HepG2 (cell line): ENCODE measurements around the gene UACA. TPM values are rescaled to one million over a fixed set of nuclear protein-coding genes. Genes with fewer than 3 reads are reported as not detected.
A peak's percentile ranks its signal among the peaks of the same experiment; 100 is the strongest.

Experiments
- ATF6 ChIP-seq: sonication (generic); formaldehyde crosslinking; conservative IDR thresholded peaks from 2 replicates; pipeline ENCODE4 v1.4.0; 2020; ENCODE audit warnings: missing genetic modification reagents
- CC2D1A ChIP-seq: sonication (generic); formaldehyde crosslinking; IDR thresholded peaks from 2 replicates; pipeline ENCODE4 v1.8.1; 2023; ENCODE audit warnings: mild to moderate bottlenecking, missing genetic modification reagents
- EED ChIP-seq: sonication (generic); formaldehyde crosslinking; IDR thresholded peaks from 2 replicates; pipeline ENCODE4 v1.5.0; 2020; ENCODE audit warnings: mild to moderate bottlenecking, missing genetic modification reagents
- EP300 ChIP-seq, 3 experiments: sonication (generic) in 1 of 3; formaldehyde crosslinking in 1 of 3; IDR thresholded peaks; 2 replicates each; pipeline versions ENCODE4 v1.5.1 to v1.6.1; 2011 to 2020; ENCODE audit warnings: low read depth in 2 of 3, low read length in 2 of 3, borderline replicate concordance in 1 of 3, improper control_type of control experiment in 1 of 3, mild to moderate bottlenecking in 1 of 3, missing genetic modification reagents in 1 of 3, moderate library complexity in 1 of 3
- ETV5 ChIP-seq: IDR thresholded peaks from 2 replicates; pipeline ENCODE4 v1.6.1; 2018; ENCODE audit warnings: missing biosample characterization, missing genetic modification reagents, inconsistent platforms, borderline replicate concordance
- FOSL1 ChIP-seq: sonication (generic); formaldehyde crosslinking; IDR thresholded peaks from 2 replicates; pipeline ENCODE4 v1.9.0; 2021; ENCODE audit warnings: missing genetic modification reagents, borderline replicate concordance
- FOXA3 ChIP-seq: IDR thresholded peaks from 2 replicates; pipeline ENCODE4 v1.6.1; 2016; ENCODE audit warnings: missing genetic modification reagents, missing compliant biosample characterization
- GTF3A ChIP-seq: sonication (generic); formaldehyde crosslinking; conservative IDR thresholded peaks from 2 replicates; pipeline ENCODE4 v1.4.0; 2020; ENCODE audit warnings: mild to moderate bottlenecking, missing genetic modification reagents
- JUND ChIP-seq: sonication (generic); formaldehyde crosslinking; IDR thresholded peaks from 2 replicates; pipeline ENCODE4 v1.8.0; 2022; ENCODE audit warnings: mild to moderate bottlenecking, missing genetic modification reagents
- KAT7 ChIP-seq: IDR thresholded peaks from 2 replicates; pipeline ENCODE4 v1.6.1; 2018; ENCODE audit warnings: borderline replicate concordance, missing compliant biosample characterization
- KDM2A ChIP-seq: sonication (generic); formaldehyde crosslinking; IDR thresholded peaks from 2 replicates; pipeline ENCODE4 v1.4.0; 2020; ENCODE audit warnings: low read depth, missing genetic modification reagents, borderline replicate concordance
- KLF13 ChIP-seq: sonication (generic); formaldehyde crosslinking; IDR thresholded peaks from 2 replicates; pipeline ENCODE4 v1.4.0; 2020; ENCODE audit warnings: mild to moderate bottlenecking, missing genetic modification reagents
- MAX ChIP-seq: IDR thresholded peaks from 2 replicates; pipeline ENCODE4 v1.6.1; 2012; ENCODE audit warnings: inconsistent platforms
- MEF2D ChIP-seq: sonication (generic); formaldehyde crosslinking; IDR thresholded peaks from 2 replicates; pipeline ENCODE4 v1.5.1; 2020; ENCODE audit warnings: mild to moderate bottlenecking, missing genetic modification reagents
- NFRKB ChIP-seq: fragments of 450-650 bp; IDR thresholded peaks from 2 replicates; pipeline ENCODE4 v1.6.1; 2017
- PAF1 ChIP-seq: IDR thresholded peaks from 2 replicates; pipeline ENCODE4 v1.6.1; 2016; ENCODE audit warnings: missing genetic modification reagents, missing compliant biosample characterization
- POLR2A ChIP-seq, 2 experiments: IDR thresholded peaks; 2 replicates each; pipeline ENCODE4 v1.6.1; 2011; ENCODE audit warnings: low read depth in 2 of 2, low read length in 2 of 2, mild to moderate bottlenecking in 1 of 2, moderate library complexity in 1 of 2; ENCODE audit not compliant: insufficient read depth in 1 of 2
- ZFP82 ChIP-seq: sonication (generic); formaldehyde crosslinking; IDR thresholded peaks from 2 replicates; pipeline ENCODE4 v1.5.1; 2020; ENCODE audit warnings: mild to moderate bottlenecking, missing genetic modification reagents, borderline replicate concordance
- ZMYM2 ChIP-seq: sonication (generic); formaldehyde crosslinking; IDR thresholded peaks from 2 replicates; pipeline ENCODE4 v1.8.0; 2022; ENCODE audit warnings: mild to moderate bottlenecking, missing genetic modification reagents
- ZNF12 ChIP-seq: sonication (generic); formaldehyde crosslinking; IDR thresholded peaks from 2 replicates; pipeline ENCODE4 v1.5.0; 2020; ENCODE audit warnings: missing genetic modification reagents
- ZNF143 ChIP-seq: sonication (generic); formaldehyde crosslinking; IDR thresholded peaks from 2 replicates; pipeline ENCODE4 v1.4.0; 2020; ENCODE audit warnings: missing genetic modification reagents
- ZNF224 ChIP-seq: sonication (generic); formaldehyde crosslinking; IDR thresholded peaks from 2 replicates; pipeline ENCODE4 v1.5.0; 2020; ENCODE audit warnings: mild to moderate bottlenecking, missing genetic modification reagents
- ZNF496 ChIP-seq: sonication (generic); formaldehyde crosslinking; IDR thresholded peaks from 2 replicates; pipeline ENCODE4 v1.8.1; 2023; ENCODE audit warnings: mild to moderate bottlenecking, moderate library complexity, missing genetic modification reagents; ENCODE audit not compliant: insufficient replicate concordance
- ZNF556 ChIP-seq: sonication (generic); formaldehyde crosslinking; IDR thresholded peaks from 2 replicates; pipeline ENCODE4 v1.4.0; 2020; ENCODE audit warnings: mild to moderate bottlenecking, missing genetic modification reagents, borderline replicate concordance
- ZNF841 ChIP-seq: sonication (generic); formaldehyde crosslinking; IDR thresholded peaks from 2 replicates; pipeline ENCODE4 v1.8.1; 2023; ENCODE audit warnings: missing genetic modification reagents, borderline replicate concordance
- polyA plus RNA-seq, 8 experiments: library from polyadenylated mRNA; depleted of rRNA in 3 of 8; stranded (reverse) in 7 of 8; unstranded in 1 of 8; fragments of >200 nt; fragmentation: Illumina TruSeq in 4 of 8; extraction: Trizol in 4 of 8; gene quantifications; 2 replicates each; pipeline versions ENCODE4 v1.2.1 to v1.2.3, GENCODE V29; 2011 to 2016; ENCODE audit warnings: low read depth in 4 of 8, missing spikeins in 1 of 8, mixed read lengths in 1 of 8; ENCODE audit not compliant: insufficient read depth in 1 of 8
- total RNA-seq, 5 experiments: library from RNA; depleted of rRNA; stranded (reverse); fragments of >200 nt; fragmentation: Illumina TruSeq; extraction: Trizol; gene quantifications; 2 replicates each; pipeline ENCODE4 v1.2.3, GENCODE V29; 2016; ENCODE audit warnings: low read depth in 1 of 5
- TF ChIP-seq, protein P1 (sequence below): sonication (generic); formaldehyde crosslinking; conservative IDR thresholded peaks from 2 replicates; pipeline ENCODE4 v1.8.0; 2022; ENCODE audit warnings: mild to moderate bottlenecking, moderate library complexity, missing genetic modification reagents
- TF ChIP-seq, protein P2 (sequence below): sonication (generic); formaldehyde crosslinking; IDR thresholded peaks from 2 replicates; pipeline ENCODE4 v1.4.0; 2020; ENCODE audit warnings: mild to moderate bottlenecking, low read depth, missing genetic modification reagents

Gene UACA
- total and polyA plus RNA-seq, 2 of the 13 experiments (the other 11 are each of a cell fraction or from before 2014, with no cell fraction given), result 17.8 to 39.2 TPM

DNA sequence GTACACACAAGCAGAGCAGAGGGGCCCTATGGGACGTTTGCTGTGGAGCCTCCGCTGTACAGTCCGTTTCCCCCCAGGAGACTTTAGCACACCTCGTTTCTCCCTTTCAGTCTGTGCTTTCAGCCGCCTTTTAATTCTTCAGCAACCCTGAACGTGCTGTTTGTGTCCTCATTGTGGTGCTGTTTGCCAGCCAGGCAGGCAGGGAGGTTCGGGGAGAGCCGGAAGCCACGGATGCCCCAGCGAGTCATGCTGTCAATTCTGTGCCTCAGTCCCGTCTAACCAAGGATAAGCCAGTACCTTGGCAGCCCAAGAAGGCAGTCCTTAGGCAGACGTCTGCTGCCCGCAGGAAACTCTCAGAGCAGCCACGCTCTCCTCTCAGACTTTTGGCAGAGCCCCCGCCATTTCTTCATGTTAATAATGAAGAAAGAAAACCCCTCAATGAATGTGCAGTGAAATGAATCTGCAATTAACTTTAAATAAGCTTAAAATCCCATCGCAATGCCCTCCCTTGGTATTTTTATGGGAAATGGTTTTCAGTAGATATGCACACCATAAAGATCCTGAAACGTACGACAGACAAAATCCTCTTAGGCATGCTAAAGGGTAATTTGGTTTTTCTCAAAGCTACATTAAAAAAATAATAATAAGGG, 158.6 kb downstream of the UACA start (continued):
- TF ChIP-seq KLF13 (CRISPR knock-in tag) (no peak), ATF6 (no peak), ZNF556 (CRISPR knock-in tag) (no peak), KDM2A (CRISPR knock-in tag) (no peak), PAF1 (CRISPR knock-in tag) (no peak), KAT7 (CRISPR knock-in tag) (no peak), ETV5 (CRISPR knock-in tag) (peak; percentile 60; the same call in 1 of the 2 replicates), ZNF12 (no peak), CC2D1A (CRISPR knock-in tag) (no peak), ZNF841 (no peak), ZNF224 (no peak), EED (CRISPR knock-in tag) (no peak), FOXA3 (CRISPR knock-in tag) (no peak), ZMYM2 (no peak), GTF3A (CRISPR knock-in tag) (no peak), EP300 (IDR thresholded peaks at IDR 0.05; ENCODE audit: low read depth in 2 of 2, low read length in 2 of 2) (no peak), EP300 (CRISPR knock-in tag; IDR thresholded peaks at IDR 0.05; ENCODE audit: borderline replicate concordance) (no peak), MEF2D (CRISPR knock-in tag) (no peak), JUND (CRISPR knock-in tag) (no peak), ZNF496 (no peak), ZNF143 (CRISPR knock-in tag) (no peak), POLR2A (IDR thresholded peaks at IDR 0.05; ENCODE audit: insufficient read depth in 1 of 2, low read depth in 2 of 2, low read length in 2 of 2) (no peak), FOSL1 (CRISPR knock-in tag) (no peak), NFRKB (no peak), MAX (no peak), ZFP82 (CRISPR knock-in tag) (no peak)
- TF ChIP-seq, protein P1, sequence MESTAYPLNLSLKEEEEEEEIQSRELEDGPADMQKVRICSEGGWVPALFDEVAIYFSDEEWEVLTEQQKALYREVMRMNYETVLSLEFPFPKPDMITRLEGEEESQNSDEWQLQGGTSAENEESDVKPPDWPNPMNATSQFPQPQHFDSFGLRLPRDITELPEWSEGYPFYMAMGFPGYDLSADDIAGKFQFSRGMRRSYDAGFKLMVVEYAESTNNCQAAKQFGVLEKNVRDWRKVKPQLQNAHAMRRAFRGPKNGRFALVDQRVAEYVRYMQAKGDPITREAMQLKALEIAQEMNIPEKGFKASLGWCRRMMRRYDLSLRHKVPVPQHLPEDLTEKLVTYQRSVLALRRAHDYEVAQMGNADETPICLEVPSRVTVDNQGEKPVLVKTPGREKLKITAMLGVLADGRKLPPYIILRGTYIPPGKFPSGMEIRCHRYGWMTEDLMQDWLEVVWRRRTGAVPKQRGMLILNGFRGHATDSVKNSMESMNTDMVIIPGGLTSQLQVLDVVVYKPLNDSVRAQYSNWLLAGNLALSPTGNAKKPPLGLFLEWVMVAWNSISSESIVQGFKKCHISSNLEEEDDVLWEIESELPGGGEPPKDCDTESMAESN (CRISPR knock-in tag), result no peak
- TF ChIP-seq, protein P2, sequence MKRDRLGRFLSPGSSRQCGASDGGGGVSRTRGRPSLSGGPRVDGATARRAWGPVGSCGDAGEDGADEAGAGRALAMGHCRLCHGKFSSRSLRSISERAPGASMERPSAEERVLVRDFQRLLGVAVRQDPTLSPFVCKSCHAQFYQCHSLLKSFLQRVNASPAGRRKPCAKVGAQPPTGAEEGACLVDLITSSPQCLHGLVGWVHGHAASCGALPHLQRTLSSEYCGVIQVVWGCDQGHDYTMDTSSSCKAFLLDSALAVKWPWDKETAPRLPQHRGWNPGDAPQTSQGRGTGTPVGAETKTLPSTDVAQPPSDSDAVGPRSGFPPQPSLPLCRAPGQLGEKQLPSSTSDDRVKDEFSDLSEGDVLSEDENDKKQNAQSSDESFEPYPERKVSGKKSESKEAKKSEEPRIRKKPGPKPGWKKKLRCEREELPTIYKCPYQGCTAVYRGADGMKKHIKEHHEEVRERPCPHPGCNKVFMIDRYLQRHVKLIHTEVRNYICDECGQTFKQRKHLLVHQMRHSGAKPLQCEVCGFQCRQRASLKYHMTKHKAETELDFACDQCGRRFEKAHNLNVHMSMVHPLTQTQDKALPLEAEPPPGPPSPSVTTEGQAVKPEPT (CRISPR knock-in tag), result no peak
